ENCODE data around the gene SF3B5.

The SF3B5 gene

GRCh38 chr6:144123836-144124235 lies 28.5 kb upstream of the SF3B5 start:
- Mint-ChIP-seq H3K36me3 (ENCODE audit: low read depth) (no peaks in the 10 kb centered on the region), H3K4me1 (ENCODE audit: low read depth) (no peaks in the 10 kb centered on the region), H3K9me3 (no peaks in the 10 kb centered on the region), H3K27me3 (ENCODE audit: low read depth) (no peaks in the 10 kb centered on the region), H3K4me3 (no peak overlapping the region), H3K27ac (no peak overlapping the region)

- Mint-ChIP-seq H3K4me1 (ENCODE audit: low read depth) (no peaks in the 10 kb centered on the region), H3K27me3 (ENCODE audit: low read depth) (no peaks in the 10 kb centered on the region), H3K4me3 (no peak overlapping the region), H3K36me3 (ENCODE audit: low read depth) (no peaks in the 10 kb centered on the region), H3K27ac (no peak overlapping the region), H3K9me3 (no peaks in the 10 kb centered on the region)
These were observed 28.0 kb upstream of the SF3B5 start for GRCh38 chr6:144123421-144123820.

- Mint-ChIP-seq H3K27ac (no peak overlapping the region), H3K4me1 (ENCODE audit: low read depth) (no peaks in the 10 kb centered on the region), H3K36me3 (ENCODE audit: low read depth) (no peaks in the 10 kb centered on the region), H3K4me3 (no peak overlapping the region), H3K9me3 (no peaks in the 10 kb centered on the region), H3K27me3 (ENCODE audit: low read depth) (no peaks in the 10 kb centered on the region)
These were observed 27.5 kb upstream of the SF3B5 start for GRCh38 chr6:144122861-144123260.

DNA sequence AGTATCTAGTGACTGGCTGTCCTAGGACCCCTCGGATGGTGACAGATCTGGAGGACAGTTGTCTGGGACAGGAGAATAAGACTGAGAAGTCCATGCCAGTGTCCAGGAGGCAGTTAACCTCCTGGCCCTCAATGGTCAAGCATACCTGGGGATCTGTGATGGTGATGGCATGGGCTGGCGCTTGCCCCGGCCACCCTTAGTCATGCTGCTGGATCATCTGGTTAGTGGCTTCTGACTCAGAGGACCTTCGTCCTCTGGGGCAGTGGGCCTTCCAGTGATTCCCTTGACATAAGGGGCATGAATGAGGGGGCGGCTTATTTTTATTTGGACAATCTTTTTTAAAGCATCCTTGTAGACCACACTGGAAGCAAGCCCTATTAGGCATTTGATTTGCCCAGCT lies 24.0 kb upstream of the SF3B5 start:
- Mint-ChIP-seq H3K27me3 (ENCODE audit: low read depth) (peaks cover 6% of the 10 kb centered on the region), H3K4me1 (ENCODE audit: low read depth) (no peaks in the 10 kb centered on the region), H3K36me3 (ENCODE audit: low read depth) (no peaks in the 10 kb centered on the region), H3K9me3 (no peaks in the 10 kb centered on the region), H3K4me3 (no peak overlapping the region), H3K27ac (no peak overlapping the region)

DNA sequence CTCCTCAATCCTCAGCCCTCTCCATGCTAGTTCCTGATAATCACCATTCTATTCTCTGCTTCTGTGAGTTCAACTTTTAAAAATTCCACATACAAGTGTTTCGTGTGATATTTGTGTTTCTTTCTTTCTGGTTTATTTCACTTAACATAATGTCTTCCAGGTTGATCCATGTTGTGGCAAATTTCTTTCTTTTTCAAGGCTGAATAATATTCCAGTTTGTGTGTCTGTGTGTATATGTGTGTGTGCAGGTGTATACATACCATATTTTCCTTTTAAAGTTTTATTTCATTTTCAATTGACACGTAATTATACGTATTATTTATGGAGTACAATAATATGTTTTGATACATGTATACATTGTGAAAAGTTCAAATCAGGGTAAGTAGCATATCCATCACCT lies 19.8 kb upstream of the SF3B5 start:
- H3K27me3 Mint-ChIP-seq (ENCODE audit: low read depth) = peaks cover 9% of the 10 kb centered on the region
- no peak overlapping the region for H3K27ac Mint-ChIP-seq
- H3K4me3 Mint-ChIP-seq = no peak overlapping the region
- no peaks in the 10 kb centered on the region for H3K9me3 Mint-ChIP-seq
- no peaks in the 10 kb centered on the region for H3K36me3 Mint-ChIP-seq (ENCODE audit: low read depth)
- H3K4me1 Mint-ChIP-seq (ENCODE audit: low read depth) = no peaks in the 10 kb centered on the region

DNA sequence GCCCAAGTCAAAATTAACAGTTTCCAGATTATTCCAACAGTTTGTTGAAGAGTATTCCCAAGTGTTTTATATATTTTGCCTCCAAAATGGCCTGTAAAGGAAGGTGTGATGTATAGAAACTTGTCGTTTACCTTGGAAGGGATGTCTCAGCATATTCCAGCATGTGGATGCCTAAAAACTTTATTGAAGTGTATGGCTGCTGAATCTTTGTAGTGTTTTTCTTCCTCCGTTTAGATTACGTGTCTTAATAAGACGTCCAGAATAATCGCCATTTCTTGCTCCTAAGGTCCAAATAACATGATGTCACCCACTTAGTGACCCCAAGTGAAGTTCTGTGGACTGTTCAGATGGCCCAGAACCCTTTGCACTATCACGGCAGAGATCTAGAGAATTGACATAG lies 18.0 kb upstream of the SF3B5 start:
- peaks cover 3% of the 10 kb centered on the region for H3K4me1 Mint-ChIP-seq (ENCODE audit: low read depth)
- no peaks in the 10 kb centered on the region for H3K36me3 Mint-ChIP-seq (ENCODE audit: low read depth)
- no peaks in the 10 kb centered on the region for H3K9me3 Mint-ChIP-seq
- H3K27ac Mint-ChIP-seq = no peak overlapping the region
- H3K27me3 Mint-ChIP-seq (ENCODE audit: low read depth) = peaks cover 14% of the 10 kb centered on the region
- H3K4me3 Mint-ChIP-seq = no peak overlapping the region

- Mint-ChIP-seq H3K9me3 (no peaks in the 10 kb centered on the region), H3K27ac (no peak overlapping the region), H3K4me1 (ENCODE audit: low read depth) (peaks cover 7% of the 10 kb centered on the region), H3K27me3 (ENCODE audit: low read depth) (peaks cover 9% of the 10 kb centered on the region), H3K36me3 (ENCODE audit: low read depth) (no peaks in the 10 kb centered on the region), H3K4me3 (no peak overlapping the region)
These were observed 14.8 kb upstream of the SF3B5 start for GRCh38 chr6:144110210-144110609.

GRCh38 chr6:144106206-144106605 lies 10.8 kb upstream of the SF3B5 start:
- Mint-ChIP-seq H3K36me3 (ENCODE audit: low read depth) (no peaks in the 10 kb centered on the region), H3K4me3 (no peak overlapping the region), H3K27me3 (ENCODE audit: low read depth) (peaks cover 5% of the 10 kb centered on the region), H3K9me3 (no peaks in the 10 kb centered on the region), H3K27ac (no peak overlapping the region), H3K4me1 (ENCODE audit: low read depth) (peaks cover 9% of the 10 kb centered on the region)

GRCh38 chr6:144104898-144105487 lies 9.6 kb upstream of the SF3B5 start:
- H3K9me3 Mint-ChIP-seq = no peaks in the 10 kb centered on the region
- H3K4me3 Mint-ChIP-seq = no peak overlapping the region
- peaks cover 9% of the 10 kb centered on the region for H3K4me1 Mint-ChIP-seq (ENCODE audit: low read depth)
- H3K27me3 Mint-ChIP-seq (ENCODE audit: low read depth) = peaks cover 9% of the 10 kb centered on the region
- H3K36me3 Mint-ChIP-seq (ENCODE audit: low read depth) = no peaks in the 10 kb centered on the region
- no peak overlapping the region for H3K27ac Mint-ChIP-seq

DNA sequence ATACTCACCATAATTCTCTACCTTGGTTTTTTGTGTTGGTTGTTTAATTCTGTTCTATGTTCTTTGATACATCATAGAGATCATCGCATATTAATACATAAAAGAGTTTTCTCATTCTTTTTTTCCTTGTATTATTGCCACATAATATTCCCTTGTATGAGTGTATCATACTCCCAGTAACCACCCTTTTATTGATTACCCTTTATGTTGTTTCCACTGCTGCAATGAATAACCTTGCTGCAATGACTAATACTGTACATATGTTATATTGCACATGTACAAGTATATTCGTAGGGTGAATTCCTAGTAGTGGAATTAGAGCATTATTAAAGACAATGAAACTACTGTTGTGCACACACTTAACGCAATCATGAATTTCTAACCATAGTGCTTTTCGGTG lies 9.1 kb upstream of the SF3B5 start:
- Mint-ChIP-seq H3K27ac (no peak overlapping the region), H3K4me3 (no peak overlapping the region), H3K27me3 (ENCODE audit: low read depth) (peaks cover 10% of the 10 kb centered on the region), H3K36me3 (ENCODE audit: low read depth) (no peaks in the 10 kb centered on the region), H3K4me1 (ENCODE audit: low read depth) (peaks cover 11% of the 10 kb centered on the region), H3K9me3 (no peaks in the 10 kb centered on the region)

DNA sequence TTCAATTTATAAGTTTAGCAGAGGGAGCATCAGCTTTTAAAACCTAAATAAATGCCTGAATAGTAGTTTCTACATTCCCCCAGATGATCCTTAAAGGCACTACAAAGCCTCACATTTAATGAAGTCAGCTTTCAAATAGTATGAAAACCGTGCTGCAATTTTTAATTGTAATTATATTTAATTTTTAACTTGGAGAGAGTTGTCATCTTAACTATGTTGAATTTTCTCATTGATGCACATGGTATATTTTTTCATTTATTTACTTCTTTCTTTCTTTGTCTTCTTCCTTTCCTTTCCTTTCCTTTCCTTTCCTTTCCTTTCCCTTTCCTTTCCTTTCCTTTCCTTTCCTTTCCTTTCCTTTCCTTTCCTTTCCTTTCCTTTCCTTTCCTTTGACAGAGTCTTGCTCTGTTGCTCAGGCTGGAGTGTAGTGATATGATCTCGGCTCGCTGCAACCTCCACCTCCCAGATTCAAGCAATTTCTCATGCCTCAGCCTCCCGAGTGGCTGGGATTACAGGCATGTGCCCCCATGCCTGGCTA lies 7.7 kb upstream of the SF3B5 start:
- Mint-ChIP-seq H3K4me3 (no peak overlapping the region), H3K9me3 (no peaks in the 10 kb centered on the region), H3K27me3 (ENCODE audit: low read depth) (peaks cover 5% of the 10 kb centered on the region), H3K36me3 (ENCODE audit: low read depth) (no peaks in the 10 kb centered on the region), H3K4me1 (ENCODE audit: low read depth) (peaks cover 8% of the 10 kb centered on the region), H3K27ac (no peak overlapping the region)

- no peak overlapping the region for H3K27ac Mint-ChIP-seq
- H3K4me3 Mint-ChIP-seq = no peak overlapping the region
- H3K27me3 Mint-ChIP-seq (ENCODE audit: low read depth) = peaks cover 5% of the 10 kb centered on the region
- H3K36me3 Mint-ChIP-seq (ENCODE audit: low read depth) = peaks cover 4% of the 10 kb centered on the region
- H3K4me1 Mint-ChIP-seq (ENCODE audit: low read depth) = peaks cover 18% of the 10 kb centered on the region
- no peaks in the 10 kb centered on the region for H3K9me3 Mint-ChIP-seq
These were observed 3.6 kb upstream of the SF3B5 start for GRCh38 chr6:144098993-144099392.

- Mint-ChIP-seq H3K4me3 (peak overlapping the region; percentile 93), H3K9me3 (no peaks in the 10 kb centered on the region), H3K27ac (peak overlapping the region; percentile 96), H3K4me1 (ENCODE audit: low read depth) (peaks cover 23% of the 10 kb centered on the region), H3K27me3 (ENCODE audit: low read depth) (no peaks in the 10 kb centered on the region), H3K36me3 (ENCODE audit: low read depth) (peaks cover 5% of the 10 kb centered on the region)
These were observed 641 bp downstream of the SF3B5 start for GRCh38 chr6:144094731-144095133.

DNA sequence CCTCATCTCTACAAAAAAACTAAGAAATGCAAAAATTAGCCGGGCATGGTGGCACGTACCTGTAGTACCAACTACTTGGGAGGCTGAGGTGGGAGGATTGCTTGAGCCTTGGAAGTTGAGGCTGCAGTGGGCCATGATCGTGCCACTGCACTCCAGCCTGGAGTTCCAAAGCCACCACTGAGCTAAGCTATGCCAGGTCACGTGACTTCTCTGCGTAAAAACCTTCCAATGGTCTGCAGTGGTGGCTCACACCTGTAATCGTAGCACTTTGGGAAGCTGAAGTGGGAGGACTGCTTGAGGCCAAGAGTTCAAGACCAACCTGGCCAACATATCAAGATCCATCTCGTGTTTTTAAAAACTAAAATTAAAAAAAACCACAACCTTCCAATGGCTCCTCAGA lies 1.7 kb downstream of the SF3B5 start:
- Mint-ChIP-seq H3K4me3 (peak overlapping the region; percentile 93), H3K27me3 (ENCODE audit: low read depth) (no peaks in the 10 kb centered on the region), H3K4me1 (ENCODE audit: low read depth) (peaks cover 21% of the 10 kb centered on the region), H3K9me3 (no peaks in the 10 kb centered on the region), H3K27ac (no peak overlapping the region), H3K36me3 (ENCODE audit: low read depth) (peaks cover 5% of the 10 kb centered on the region)

GRCh38 chr6:144093236-144093635 lies 2.1 kb downstream of the SF3B5 start:
- H3K27ac Mint-ChIP-seq = peak overlapping the region; percentile 68
- no peaks in the 10 kb centered on the region for H3K9me3 Mint-ChIP-seq
- H3K27me3 Mint-ChIP-seq (ENCODE audit: low read depth) = no peaks in the 10 kb centered on the region
- H3K4me3 Mint-ChIP-seq = peak overlapping the region; percentile 93
- peaks cover 5% of the 10 kb centered on the region for H3K36me3 Mint-ChIP-seq (ENCODE audit: low read depth)
- peaks cover 21% of the 10 kb centered on the region for H3K4me1 Mint-ChIP-seq (ENCODE audit: low read depth)

- Mint-ChIP-seq H3K27ac (no peak overlapping the region), H3K4me1 (ENCODE audit: low read depth) (peaks cover 15% of the 10 kb centered on the region), H3K36me3 (ENCODE audit: low read depth) (peaks cover 5% of the 10 kb centered on the region), H3K9me3 (no peaks in the 10 kb centered on the region), H3K27me3 (ENCODE audit: low read depth) (no peaks in the 10 kb centered on the region), H3K4me3 (no peak overlapping the region)
These were observed 5.0 kb downstream of the SF3B5 start for GRCh38 chr6:144090384-144090783.

Measured in T-helper 1 cell treated with Interleukin-12 subunit alpha and Interleukin-12 subunit beta and Interleukin-4 antibody, amounts not matched to agents 30 μg/mL and 1 μg/mL, for 36 hours (primary cell).